HG02840 (cell line): ENCODE results near the gene DIS3L2.
A peak's percentile ranks its signal among the peaks of the same experiment; 100 is the strongest.

Source experiments
- ATAC-seq: cut with Tn5 transposase; IDR thresholded peaks from one replicate; pipeline ENCODE4 v1.9.1; 2021; ENCODE audit warnings: mild to moderate bottlenecking, moderate library complexity, moderate number of reproducible peaks; ENCODE audit not compliant: unreplicated experiment, low FRiP score

DIS3L2 gene

GRCh38 chr2:231947694-231948093 lies 13.8 kb upstream of the DIS3L2 start:
- no peak for ATAC-seq

GRCh38 chr2:231951452-231952035 lies 10.0 kb upstream of the DIS3L2 start:
- ATAC-seq, result no peak

- ATAC-seq, result no peak
Observed at GRCh38 chr2:231955758-231956472, 5.6 kb upstream of the DIS3L2 start.

GRCh38 chr2:231957913-231958763 lies 3.4 kb upstream of the DIS3L2 start:
- ATAC-seq, result no peak

- peak; percentile 18 for ATAC-seq
Observed at GRCh38 chr2:231960810-231961348, 634 bp upstream of the DIS3L2 start.

- ATAC-seq, result no peak
Observed at GRCh38 chr2:231965102-231965501, 3.6 kb downstream of the DIS3L2 start.

GRCh38 chr2:231966886-231967285 lies 5.4 kb downstream of the DIS3L2 start:
- ATAC-seq, result no peak

- ATAC-seq, result no peak
Observed at GRCh38 chr2:231968820-231969219, 7.3 kb downstream of the DIS3L2 start.

GRCh38 chr2:231970461-231970860 lies 8.9 kb downstream of the DIS3L2 start:
- ATAC-seq, result no peak

GRCh38 chr2:231975001-231975400 lies 13.5 kb downstream of the DIS3L2 start:
- no peak for ATAC-seq

- ATAC-seq, result no peak
Observed at GRCh38 chr2:231977430-231977829, 15.9 kb downstream of the DIS3L2 start.

GRCh38 chr2:231984992-231985391 lies 23.5 kb downstream of the DIS3L2 start:
- ATAC-seq, result no peak

GRCh38 chr2:231985823-231986261 lies 24.3 kb downstream of the DIS3L2 start:
- ATAC-seq, result no peak

GRCh38 chr2:231987124-231987727 lies 25.7 kb downstream of the DIS3L2 start:
- ATAC-seq, result no peak

GRCh38 chr2:231988179-231988866 lies 26.8 kb downstream of the DIS3L2 start:
- no peak for ATAC-seq

GRCh38 chr2:231991664-231992063 lies 30.2 kb downstream of the DIS3L2 start:
- no peak for ATAC-seq

GRCh38 chr2:231992888-231993287 lies 31.4 kb downstream of the DIS3L2 start:
- no peak for ATAC-seq

GRCh38 chr2:231996797-231997540 lies 35.5 kb downstream of the DIS3L2 start:
- ATAC-seq, result no peak

- no peak for ATAC-seq
Observed at GRCh38 chr2:231998046-231998445, 36.5 kb downstream of the DIS3L2 start.
